ENCODE results near the gene EYS. TPM values are rescaled to one million over a fixed set of nuclear protein-coding genes. Genes with fewer than 3 reads are reported as not detected.

Gene EYS
- total RNA-seq, 4 donors from 2014 or later = under 0.01 TPM; not detected in 3

DNA sequence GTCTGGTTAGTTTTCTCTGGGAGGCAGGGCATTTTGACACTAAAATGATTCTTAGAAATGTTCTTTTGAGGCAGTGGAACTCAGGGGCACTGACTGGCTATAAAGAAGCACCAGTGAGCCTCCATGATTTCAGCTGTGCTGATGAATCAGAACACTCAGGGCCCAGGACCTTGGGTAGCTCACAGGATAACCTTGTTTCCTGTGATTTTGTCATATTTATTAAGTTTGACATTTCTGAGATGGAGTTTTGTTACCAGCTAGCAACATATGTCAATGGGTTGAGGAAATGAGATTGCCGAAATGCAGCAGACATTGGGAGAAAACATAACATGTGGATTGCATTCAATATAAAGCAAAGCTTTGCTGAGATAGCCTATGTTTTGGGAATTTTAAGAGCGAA lies 802.4 kb downstream of the EYS start:
- DNase-seq (ENCODE audit: extremely low spot score) = no peak
- H3K27ac ChIP-seq (replicated peaks in 1 of 4) = no peak overlapping the region
- no peaks in the 10 kb centered on the region for H3K4me1 ChIP-seq
- no peak overlapping the region for H3K4me3 ChIP-seq
- H3K9me3 ChIP-seq = no peaks in the 10 kb centered on the region
- H3K36me3 ChIP-seq = no peaks in the 10 kb centered on the region
- TF ChIP-seq, protein P1, sequence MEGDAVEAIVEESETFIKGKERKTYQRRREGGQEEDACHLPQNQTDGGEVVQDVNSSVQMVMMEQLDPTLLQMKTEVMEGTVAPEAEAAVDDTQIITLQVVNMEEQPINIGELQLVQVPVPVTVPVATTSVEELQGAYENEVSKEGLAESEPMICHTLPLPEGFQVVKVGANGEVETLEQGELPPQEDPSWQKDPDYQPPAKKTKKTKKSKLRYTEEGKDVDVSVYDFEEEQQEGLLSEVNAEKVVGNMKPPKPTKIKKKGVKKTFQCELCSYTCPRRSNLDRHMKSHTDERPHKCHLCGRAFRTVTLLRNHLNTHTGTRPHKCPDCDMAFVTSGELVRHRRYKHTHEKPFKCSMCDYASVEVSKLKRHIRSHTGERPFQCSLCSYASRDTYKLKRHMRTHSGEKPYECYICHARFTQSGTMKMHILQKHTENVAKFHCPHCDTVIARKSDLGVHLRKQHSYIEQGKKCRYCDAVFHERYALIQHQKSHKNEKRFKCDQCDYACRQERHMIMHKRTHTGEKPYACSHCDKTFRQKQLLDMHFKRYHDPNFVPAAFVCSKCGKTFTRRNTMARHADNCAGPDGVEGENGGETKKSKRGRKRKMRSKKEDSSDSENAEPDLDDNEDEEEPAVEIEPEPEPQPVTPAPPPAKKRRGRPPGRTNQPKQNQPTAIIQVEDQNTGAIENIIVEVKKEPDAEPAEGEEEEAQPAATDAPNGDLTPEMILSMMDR (IDR thresholded peaks at IDR 0.05) = no peak
- TF ChIP-seq POLR2A (IDR thresholded peaks at IDR 0.05; ENCODE audit: low read depth) (no peak), EP300 (IDR thresholded peaks at IDR 0.05) (no peak), POLR2AphosphoS5 (IDR thresholded peaks at IDR 0.05) (no peak)
- no peaks in the 10 kb centered on the region for H3K27me3 ChIP-seq
- intact Hi-C loops (cut with DNase I) = no loop called here
- WGBS = 95% methylated on average over 2 of the region's 2 CpGs

DNA sequence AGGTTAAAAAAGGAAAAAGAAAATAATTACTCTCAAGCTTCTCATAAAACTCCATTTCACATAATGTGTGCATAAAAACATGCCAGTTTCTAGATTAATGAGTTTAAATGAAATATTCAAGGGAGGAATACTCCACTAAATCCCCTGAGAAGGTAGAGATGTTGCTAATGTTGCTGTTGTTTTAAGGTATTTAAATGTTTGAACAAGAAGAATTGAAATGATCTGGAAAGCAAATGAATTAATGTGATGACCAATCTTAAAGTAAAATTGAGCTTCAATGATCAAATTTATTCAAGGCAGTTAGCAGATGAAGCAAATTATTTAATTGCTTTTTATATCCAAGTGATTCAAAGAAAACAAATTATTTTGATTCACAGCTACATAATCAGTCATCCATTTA lies 804.4 kb downstream of the EYS start:
- Histone ChIP-seq H3K4me3 (no peak overlapping the region), H3K4me1 (no peaks in the 10 kb centered on the region), H3K9me3 (peaks cover 0 to under 1% (median 0%) of the 10 kb centered on the region in 4 donors), H3K27me3 (no peaks in the 10 kb centered on the region), H3K36me3 (no peaks in the 10 kb centered on the region), H3K27ac (replicated peaks in 1 of 4) (no peak overlapping the region)
- no peak for DNase-seq (ENCODE audit: extremely low spot score)
- intact Hi-C loops (cut with DNase I) = no loop called here
- TF ChIP-seq POLR2AphosphoS5 (IDR thresholded peaks at IDR 0.05) (no peak), POLR2A (IDR thresholded peaks at IDR 0.05; ENCODE audit: low read depth) (no peak), EP300 (IDR thresholded peaks at IDR 0.05) (no peak)
- TF ChIP-seq, protein P1 (IDR thresholded peaks at IDR 0.05) = no peak

DNA sequence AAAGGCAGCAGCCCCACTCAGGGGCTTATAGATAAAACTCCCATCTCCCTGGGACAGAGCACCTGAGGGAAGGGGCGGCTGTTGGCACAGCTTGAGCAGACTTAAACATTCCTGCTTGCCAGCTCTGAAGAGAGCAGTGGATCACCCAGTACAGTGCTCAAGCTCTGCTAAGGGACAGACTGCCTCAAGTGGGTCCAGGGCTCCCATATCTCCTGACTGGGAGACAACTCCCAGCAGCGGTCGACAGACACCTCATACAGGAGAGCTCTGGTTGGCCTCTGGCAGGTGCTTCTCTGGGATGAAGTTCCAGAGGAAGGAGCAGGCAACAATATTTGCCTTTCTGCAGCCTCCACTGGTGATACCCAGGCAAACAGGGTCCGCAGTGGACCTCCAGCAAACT lies 810.1 kb downstream of the EYS start:
- no peak overlapping the region for H3K4me3 ChIP-seq
- WGBS = 93% methylated on average over 1 of the region's 4 CpGs
- intact Hi-C loops (cut with DNase I) = no loop called here
- no peak overlapping the region for H3K27ac ChIP-seq (replicated peaks in 1 of 4)
- no peak for TF ChIP-seq POLR2A (IDR thresholded peaks at IDR 0.05; ENCODE audit: low read depth)
- TF ChIP-seq, protein P1 (IDR thresholded peaks at IDR 0.05) = no peak
- TF ChIP-seq POLR2AphosphoS5 (IDR thresholded peaks at IDR 0.05) = no peak
- TF ChIP-seq EP300 (IDR thresholded peaks at IDR 0.05) = no peak
- no peaks in the 10 kb centered on the region for H3K27me3 ChIP-seq
- no peaks in the 10 kb centered on the region for H3K4me1 ChIP-seq
- DNase-seq (ENCODE audit: extremely low spot score) = no peak
- H3K36me3 ChIP-seq = no peaks in the 10 kb centered on the region
- peaks cover 0 to 6% (median 0%) of the 10 kb centered on the region in 4 donors for H3K9me3 ChIP-seq

DNA sequence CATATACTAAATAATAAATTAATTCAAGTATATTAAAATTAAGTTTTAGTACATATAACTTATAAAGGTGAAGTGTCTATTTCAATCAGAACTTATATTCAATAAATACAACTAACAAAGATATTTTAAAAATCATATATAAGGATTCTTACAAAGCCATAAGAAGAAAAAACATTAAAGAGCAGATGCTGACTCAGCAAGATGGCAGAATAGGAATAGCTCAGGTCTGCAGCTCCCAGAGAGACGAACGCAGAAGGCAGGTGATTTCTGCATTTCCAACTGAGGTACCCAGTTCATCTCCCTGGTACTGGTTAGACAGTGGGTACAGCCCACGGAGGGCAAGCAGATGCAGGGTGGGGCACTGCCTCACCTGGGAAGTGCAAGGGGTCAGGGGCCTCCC lies 811.1 kb downstream of the EYS start:
- TF ChIP-seq EP300 (IDR thresholded peaks at IDR 0.05) = no peak
- no peak for TF ChIP-seq POLR2AphosphoS5 (IDR thresholded peaks at IDR 0.05)
- TF ChIP-seq POLR2A (IDR thresholded peaks at IDR 0.05; ENCODE audit: low read depth) = no peak
- TF ChIP-seq, protein P1 (IDR thresholded peaks at IDR 0.05) = no peak
- no peak overlapping the region for H3K27ac ChIP-seq (replicated peaks in 1 of 4)
- H3K9me3 ChIP-seq = peaks cover 0 to 6% (median 0%) of the 10 kb centered on the region in 4 donors
- H3K4me1 ChIP-seq = no peaks in the 10 kb centered on the region
- H3K27me3 ChIP-seq = no peaks in the 10 kb centered on the region
- intact Hi-C loops (cut with DNase I) = no loop called here
- H3K36me3 ChIP-seq = no peaks in the 10 kb centered on the region
- WGBS = 95% methylated on average over 3 of the region's 3 CpGs
- H3K4me3 ChIP-seq = no peak overlapping the region
- no peak for DNase-seq (ENCODE audit: extremely low spot score)

DNA sequence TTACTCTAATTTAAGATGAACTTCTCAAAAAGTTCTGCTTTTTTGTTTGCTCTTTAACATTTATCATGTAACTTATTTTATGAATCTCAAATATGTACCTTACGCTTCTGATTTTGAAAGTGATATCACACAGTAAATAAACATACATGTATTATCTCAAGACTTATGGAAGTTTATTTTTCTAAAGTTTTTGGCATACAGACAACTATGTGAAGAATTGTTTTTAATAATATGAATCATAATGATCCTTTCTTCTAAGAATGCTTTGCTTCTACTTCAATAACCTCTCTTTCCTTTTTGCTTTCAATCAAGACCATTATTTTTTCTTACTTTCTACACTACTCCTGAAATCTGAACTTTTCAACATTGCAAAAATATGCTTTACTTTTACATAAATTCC lies 816.4 kb downstream of the EYS start:
- Histone ChIP-seq H3K9me3 (no peaks in the 10 kb centered on the region), H3K4me1 (no peaks in the 10 kb centered on the region), H3K27ac (replicated peaks in 1 of 4) (no peak overlapping the region), H3K4me3 (no peak overlapping the region), H3K36me3 (no peaks in the 10 kb centered on the region), H3K27me3 (no peaks in the 10 kb centered on the region)
- DNase-seq (ENCODE audit: extremely low spot score) = no peak
- TF ChIP-seq, protein P1 (IDR thresholded peaks at IDR 0.05) = no peak
- TF ChIP-seq POLR2A (IDR thresholded peaks at IDR 0.05; ENCODE audit: low read depth) (no peak), POLR2AphosphoS5 (IDR thresholded peaks at IDR 0.05) (no peak), EP300 (IDR thresholded peaks at IDR 0.05) (no peak)
- 68% methylated on average over 1 of the region's 1 CpG for WGBS
- intact Hi-C loops (cut with DNase I) = no loop called here
